ENCODE data around the gene DTYMK.
"Not testable (repeated sequence)": the region's sequence is repeated elsewhere in the genome, so short reads cannot be mapped to it uniquely, and the experiment has no call there.

DTYMK gene

GRCh38 chr2:241672243-241673188 lies 14.1 kb downstream of the DTYMK start:
- no peak for DNase-seq (ENCODE audit: low spot score)

GRCh38 chr2:241671457-241672240 lies 15.0 kb downstream of the DTYMK start:
- no peak for DNase-seq (ENCODE audit: low spot score)

- no peak for DNase-seq (ENCODE audit: low spot score)
These were observed 16.1 kb downstream of the DTYMK start for GRCh38 chr2:241670333-241671110.

DNA sequence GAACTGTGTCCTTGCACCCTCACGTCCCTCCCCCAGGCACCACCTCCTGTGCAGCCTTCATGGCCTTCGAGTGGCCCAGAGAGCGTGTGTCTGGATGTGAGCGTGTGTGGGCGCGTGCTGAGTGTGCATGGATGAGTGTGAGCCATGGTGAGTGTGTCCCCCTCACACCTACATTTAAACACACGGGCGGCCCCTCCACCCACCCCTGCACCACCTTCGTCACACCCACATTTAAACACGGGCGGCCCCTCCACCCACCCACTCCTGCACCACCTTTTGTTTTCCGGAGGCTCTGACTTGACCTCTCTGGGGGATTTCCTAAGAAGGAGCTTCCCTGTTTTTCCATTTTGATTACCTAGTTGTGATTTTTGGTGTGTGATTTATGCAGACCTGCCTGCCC lies 17.8 kb downstream of the DTYMK start:
- no peak for DNase-seq (ENCODE audit: low spot score)

- DNase-seq (ENCODE audit: low spot score): no peak
These were observed 18.3 kb downstream of the DTYMK start for GRCh38 chr2:241668354-241668753.

GRCh38 chr2:241666627-241667400 lies 19.8 kb downstream of the DTYMK start:
- DNase-seq (ENCODE audit: low spot score): no peak

- no peak for DNase-seq (ENCODE audit: low spot score)
These were observed 20.7 kb downstream of the DTYMK start for GRCh38 chr2:241665731-241666440.

- not testable (repeated sequence) for DNase-seq (ENCODE audit: low spot score)
These were observed 23.9 kb downstream of the DTYMK start for GRCh38 chr2:241662731-241663130.

DNA sequence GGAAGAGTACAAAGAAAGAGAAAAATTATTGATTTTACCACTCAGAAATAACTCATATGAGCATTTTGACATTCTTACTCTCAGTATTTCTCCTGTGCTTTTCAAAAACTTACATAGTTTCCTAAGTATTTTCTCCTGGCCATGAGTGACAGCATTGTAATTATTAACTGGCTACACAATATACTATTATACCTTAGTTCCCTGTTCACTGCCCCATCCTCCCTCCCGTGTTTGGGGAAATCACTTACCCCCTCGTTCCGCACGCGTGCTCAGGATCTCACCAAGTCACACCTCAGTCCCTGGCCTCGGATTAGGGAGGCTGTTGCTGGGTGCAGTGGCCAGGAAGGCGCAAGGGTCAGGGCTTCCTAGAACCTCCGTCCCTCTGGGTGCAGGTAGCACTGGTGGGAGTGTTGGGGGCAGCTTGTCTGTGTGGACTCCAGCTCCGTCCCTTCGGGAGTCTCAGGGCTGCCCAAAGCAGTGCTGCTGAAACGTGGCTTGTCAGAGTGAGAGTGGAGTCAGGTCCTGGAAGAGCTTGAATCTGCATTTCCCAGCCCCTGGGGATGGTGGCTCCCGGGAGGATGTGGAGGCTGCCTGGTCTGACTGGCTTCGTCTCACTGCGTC lies 25.9 kb downstream of the DTYMK start:
- DNase-seq (ENCODE audit: low spot score): no peak

DNA sequence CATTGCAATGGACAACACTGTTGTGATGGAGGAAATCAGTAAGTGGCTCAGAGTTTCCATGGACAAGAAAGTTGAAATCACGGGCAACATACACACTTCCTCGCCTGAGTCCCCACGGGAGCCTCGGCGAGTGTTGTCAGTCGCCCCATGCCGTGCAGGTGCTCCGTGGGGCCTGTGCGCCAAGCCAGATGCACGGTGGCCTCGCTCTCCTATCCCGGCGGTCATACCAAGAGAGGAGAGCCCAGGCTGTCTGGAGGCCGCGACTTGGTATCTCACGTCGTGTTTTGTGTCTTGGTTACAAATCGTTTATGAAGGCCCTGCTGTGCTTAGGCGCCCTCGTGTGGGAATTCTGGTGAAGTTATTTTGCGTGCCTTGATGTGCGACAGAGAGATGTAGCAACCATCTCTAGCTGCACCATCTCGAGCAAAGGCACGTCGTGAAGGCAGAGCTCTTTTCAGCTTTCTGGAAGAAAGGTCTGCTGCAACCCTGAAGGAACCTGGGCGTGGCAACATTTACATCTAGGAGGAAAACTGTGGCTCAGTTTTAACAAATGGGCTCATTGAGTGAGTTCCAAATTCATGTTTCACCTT lies 27.4 kb downstream of the DTYMK start:
- DNase-seq (ENCODE audit: low spot score): peak; percentile 69

DNA sequence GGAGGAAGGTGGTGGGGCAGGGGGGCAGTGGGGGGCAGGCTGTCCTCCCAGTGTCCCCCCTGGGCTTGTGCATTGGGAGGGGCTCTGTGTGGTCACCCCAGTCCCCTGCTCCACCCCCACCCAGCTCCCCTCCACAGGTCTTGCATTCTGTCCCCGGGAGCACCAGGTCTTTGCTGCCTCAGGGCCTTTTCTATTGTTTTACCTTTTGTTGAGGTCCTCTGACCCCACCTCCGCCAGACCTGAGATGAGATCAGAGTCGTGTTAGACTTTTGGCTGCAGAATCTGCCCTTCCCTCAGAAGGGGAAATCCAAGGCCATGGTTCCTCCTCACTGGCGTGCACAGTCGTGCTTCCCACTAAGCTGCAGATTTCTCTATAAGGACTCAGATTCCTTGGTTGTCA lies 28.3 kb downstream of the DTYMK start:
- DNase-seq (ENCODE audit: low spot score): no peak

GRCh38 chr2:241657786-241658254 lies 28.8 kb downstream of the DTYMK start:
- no peak for DNase-seq (ENCODE audit: low spot score)

DNA sequence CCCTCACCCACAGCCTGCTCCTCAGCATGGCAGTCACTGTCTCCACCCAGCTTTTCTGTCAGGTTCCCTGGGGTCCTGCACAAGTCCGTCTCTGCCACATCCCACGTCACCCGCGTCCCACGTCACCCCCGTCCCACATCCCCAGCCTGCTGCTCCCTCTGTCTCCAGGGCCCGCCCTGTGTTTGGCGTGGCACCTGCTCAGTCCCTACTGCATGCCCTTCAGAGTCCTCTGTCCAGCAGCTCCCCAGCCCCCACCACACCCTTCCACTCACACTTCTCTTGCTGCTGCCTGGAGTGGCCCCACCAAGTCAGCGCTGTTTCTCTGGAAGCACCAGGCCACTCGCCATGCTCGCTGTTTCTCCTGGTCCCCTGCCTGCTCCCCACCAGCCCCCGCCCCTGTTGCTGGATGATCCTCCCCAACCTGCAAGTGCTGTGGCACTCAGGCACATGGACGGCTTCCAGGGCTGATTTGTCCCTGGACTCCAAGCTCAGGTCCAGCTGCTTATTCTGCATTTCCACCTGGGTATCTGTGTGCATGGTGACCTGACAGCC lies 30.3 kb downstream of the DTYMK start:
- no peak for DNase-seq (ENCODE audit: low spot score)

DNA sequence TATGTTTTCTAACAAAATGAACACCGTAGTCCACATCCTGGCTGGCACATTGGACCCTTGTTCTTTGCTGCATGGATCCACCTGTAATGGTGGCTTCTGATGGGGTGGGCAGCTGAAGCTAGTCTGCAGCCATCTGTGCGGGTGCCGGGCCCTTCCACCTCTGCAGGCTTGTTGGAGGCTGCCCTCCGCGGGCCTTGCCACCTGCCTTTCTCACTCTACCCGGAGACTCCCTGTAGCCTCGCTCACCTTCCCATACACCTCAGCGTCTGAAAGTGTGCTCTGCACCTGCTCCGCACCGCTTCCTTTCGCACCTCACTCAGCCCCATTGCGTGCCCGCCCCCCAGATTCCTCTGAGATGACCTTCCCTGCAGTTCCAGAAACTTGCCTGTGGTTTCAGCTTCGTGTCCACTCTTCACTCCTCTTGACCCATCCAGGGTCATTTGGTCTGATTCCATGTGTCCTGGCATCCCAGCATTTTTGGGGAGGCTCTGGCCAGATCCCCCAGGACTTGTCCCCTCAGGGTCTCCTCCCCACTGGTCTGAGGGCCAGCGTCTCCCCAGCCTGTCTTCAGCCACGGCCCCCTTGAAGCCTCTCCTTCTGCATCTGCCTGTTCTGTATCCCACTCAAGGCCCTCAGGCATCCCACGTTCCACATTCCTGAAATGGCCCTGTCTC lies 31.0 kb downstream of the DTYMK start:
- no peak for DNase-seq (ENCODE audit: low spot score)

- DNase-seq (ENCODE audit: low spot score): no peak
These were observed 32.1 kb downstream of the DTYMK start for GRCh38 chr2:241654551-241654950.

- DNase-seq (ENCODE audit: low spot score): no peak
These were observed 33.3 kb downstream of the DTYMK start for GRCh38 chr2:241653210-241653750.

- DNase-seq (ENCODE audit: low spot score): no peak
These were observed 33.9 kb downstream of the DTYMK start for GRCh38 chr2:241652722-241653121.

- no peak for DNase-seq (ENCODE audit: low spot score)
These were observed 34.5 kb downstream of the DTYMK start for GRCh38 chr2:241652142-241652541.

GRCh38 chr2:241649927-241650326 lies 36.7 kb downstream of the DTYMK start:
- no peak for DNase-seq (ENCODE audit: low spot score)
